Measurements from ENCODE around the gene CRYGS.

DNA sequence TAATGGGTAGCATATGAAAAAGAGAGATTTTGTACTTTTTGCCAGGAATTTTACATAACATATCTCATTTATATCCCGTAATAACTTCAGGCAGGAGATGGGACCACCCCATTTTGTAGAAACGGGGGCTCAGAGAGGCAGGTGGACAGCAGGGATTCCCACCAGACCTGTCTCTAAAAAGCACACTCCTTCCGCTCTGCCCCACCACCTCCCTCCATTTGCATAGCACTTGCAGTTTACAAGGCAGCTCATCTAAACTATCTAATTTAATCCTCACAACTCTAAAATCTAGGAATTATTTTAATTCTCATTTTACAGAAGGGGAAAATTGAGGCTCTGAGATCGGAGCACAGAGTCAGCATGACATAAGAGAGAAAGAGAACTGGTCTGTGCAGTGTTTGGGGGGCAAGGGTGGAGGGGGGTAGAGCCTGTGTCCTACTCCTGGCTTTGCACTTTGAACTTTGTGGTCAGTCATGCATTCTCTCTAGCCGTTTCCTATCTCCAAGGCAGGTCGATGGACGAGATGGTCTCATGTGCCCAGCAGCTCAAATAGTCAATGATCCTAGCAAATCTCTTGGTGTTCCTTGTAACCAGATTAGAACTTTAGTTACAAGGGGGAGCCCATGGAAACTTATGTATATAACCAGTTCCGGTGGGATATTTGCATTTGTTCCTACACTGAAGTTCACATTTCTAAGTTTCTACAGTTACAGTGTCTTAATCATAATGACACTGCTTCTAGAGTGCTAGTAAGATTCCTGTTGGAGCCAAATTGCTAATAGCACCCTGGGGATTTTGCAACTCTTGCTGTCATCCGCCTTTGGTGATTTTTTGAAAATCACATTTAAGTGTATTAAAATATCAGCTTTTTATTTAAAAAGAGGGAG, 18.6 kb downstream of the CRYGS start:
- TF ChIP-seq EZH2 (IDR thresholded peaks at IDR 0.05; ENCODE audit: borderline replicate concordance, insufficient read depth, low read depth, low read length, poor library complexity, severe bottlenecking): no peak
- TF ChIP-seq, protein P1, sequence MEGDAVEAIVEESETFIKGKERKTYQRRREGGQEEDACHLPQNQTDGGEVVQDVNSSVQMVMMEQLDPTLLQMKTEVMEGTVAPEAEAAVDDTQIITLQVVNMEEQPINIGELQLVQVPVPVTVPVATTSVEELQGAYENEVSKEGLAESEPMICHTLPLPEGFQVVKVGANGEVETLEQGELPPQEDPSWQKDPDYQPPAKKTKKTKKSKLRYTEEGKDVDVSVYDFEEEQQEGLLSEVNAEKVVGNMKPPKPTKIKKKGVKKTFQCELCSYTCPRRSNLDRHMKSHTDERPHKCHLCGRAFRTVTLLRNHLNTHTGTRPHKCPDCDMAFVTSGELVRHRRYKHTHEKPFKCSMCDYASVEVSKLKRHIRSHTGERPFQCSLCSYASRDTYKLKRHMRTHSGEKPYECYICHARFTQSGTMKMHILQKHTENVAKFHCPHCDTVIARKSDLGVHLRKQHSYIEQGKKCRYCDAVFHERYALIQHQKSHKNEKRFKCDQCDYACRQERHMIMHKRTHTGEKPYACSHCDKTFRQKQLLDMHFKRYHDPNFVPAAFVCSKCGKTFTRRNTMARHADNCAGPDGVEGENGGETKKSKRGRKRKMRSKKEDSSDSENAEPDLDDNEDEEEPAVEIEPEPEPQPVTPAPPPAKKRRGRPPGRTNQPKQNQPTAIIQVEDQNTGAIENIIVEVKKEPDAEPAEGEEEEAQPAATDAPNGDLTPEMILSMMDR (IDR thresholded peaks at IDR 0.05): no peak
